GM23248 (cell line): Measurements from ENCODE around the gene FARP1. TPM values are rescaled to one million over a fixed set of nuclear protein-coding genes. Genes with fewer than 3 reads are reported as not detected.

Experiments
- DNase-seq: peaks from one replicate; pipeline ENCODE4 v3.0.0-alpha.2; 2015
- H2AFZ ChIP-seq: fragments of 200-600 bp; sonication (generic); 2 replicates; pipeline ENCODE4 v1.6.1; 2016; ENCODE audit warnings: antibody characterized with exemption
- H3F3A ChIP-seq: fragments of 200-600 bp; sonication (generic); 2 replicates; pipeline ENCODE4 v1.6.1; 2016; ENCODE audit warnings: mild to moderate bottlenecking, antibody characterized with exemption, mixed run types; ENCODE audit not compliant: insufficient read depth
- H3K27ac ChIP-seq: fragments of 200-600 bp; sonication (generic); 2 replicates; pipeline ENCODE4 v1.5.1; 2016; ENCODE audit warnings: mild to moderate bottlenecking
- H3K27me3 ChIP-seq: fragments of 200-600 bp; sonication (generic); replicated peaks from 2 replicates; pipeline ENCODE4 v1.6.1; 2016; ENCODE audit warnings: mild to moderate bottlenecking; ENCODE audit not compliant: insufficient read depth
- H3K36me3 ChIP-seq: fragments of 200-600 bp; sonication (generic); 2 replicates; pipeline ENCODE4 v1.6.1; 2016; ENCODE audit warnings: low read depth, mild to moderate bottlenecking
- H3K4me1 ChIP-seq: fragments of 200-600 bp; sonication (generic); 2 replicates; pipeline ENCODE4 v1.6.1; 2016; ENCODE audit warnings: mild to moderate bottlenecking; ENCODE audit not compliant: insufficient read depth
- H3K4me2 ChIP-seq: fragments of 200-600 bp; sonication (generic); one replicate; pipeline ENCODE4 v1.6.1; 2016; ENCODE audit warnings: mild to moderate bottlenecking; ENCODE audit not compliant: unreplicated experiment
- H3K4me3 ChIP-seq: fragments of 200-600 bp; sonication (generic); 2 replicates; pipeline ENCODE4 v1.5.1; 2016; ENCODE audit warnings: mild to moderate bottlenecking
- H3K79me2 ChIP-seq: fragments of 200-600 bp; sonication (generic); 2 replicates; pipeline ENCODE4 v1.6.1; 2016; ENCODE audit warnings: mild to moderate bottlenecking; ENCODE audit not compliant: insufficient read depth
- H3K9ac ChIP-seq: fragments of 200-600 bp; sonication (generic); 2 replicates; pipeline ENCODE4 v1.6.1; 2016; ENCODE audit warnings: mild to moderate bottlenecking
- H3K9me2 ChIP-seq: fragments of 200-600 bp; sonication (generic); 2 replicates; pipeline ENCODE4 v1.6.1; 2016; ENCODE audit warnings: mixed run types, mild to moderate bottlenecking, moderate library complexity; ENCODE audit not compliant: insufficient read depth
- H3K9me3 ChIP-seq: fragments of 200-600 bp; sonication (generic); one replicate; pipeline ENCODE4 v1.6.1; 2017; ENCODE audit warnings: low read depth
- H4K20me1 ChIP-seq: fragments of 200-600 bp; sonication (generic); 2 replicates; pipeline ENCODE4 v1.6.0; 2016; ENCODE audit not compliant: insufficient read depth
- EZH2 ChIP-seq: fragments of 200-600 bp; sonication (generic); IDR thresholded peaks from 2 replicates; pipeline ENCODE4 v1.6.1; 2018; ENCODE audit warnings: antibody characterized with exemption, mild to moderate bottlenecking; ENCODE audit not compliant: insufficient read depth, poor library complexity, severe bottlenecking
- EZH2phosphoT487 ChIP-seq: fragments of 200-600 bp; sonication (generic); IDR thresholded peaks from 2 replicates; pipeline ENCODE4 v1.6.1; 2018; ENCODE audit warnings: antibody characterized with exemption, moderate library complexity, mild to moderate bottlenecking, low read depth; ENCODE audit not compliant: insufficient read depth
- WGBS, 2 experiments: methylation state at CpG; one replicate each; pipeline ENCODE4 v1.1.6; 2015 to 2017; ENCODE audit warnings: low lambda C conversion rate in 2 of 2, low coverage in 1 of 2; ENCODE audit errors: missing lambda C conversion rate in 2 of 2; 5-methylcytosine and 5-hydroxymethylcytosine counted together
- in situ Hi-C: fragments of 300-500 bp; cut with MboI; formaldehyde crosslinking; loops from 2 replicates; pipeline ENCODE4 v1.15.0; 2020
- polyA plus RNA-seq: library from polyadenylated mRNA; unstranded; fragments of >200 nt; fragmentation: Nextera tagmentation; extraction: Ambion mirVana; gene quantifications from 2 replicates; pipeline ENCODE4 v1.2.1, GENCODE V29; 2016
- total RNA-seq: library from RNA; depleted of rRNA; stranded (reverse); fragments of >200 nt; shearing (Covaris generic); gene quantifications from 2 replicates; pipeline ENCODE4 v1.2.3, GENCODE V29; 2014

The FARP1 gene
- total and polyA plus RNA-seq, 2 experiments from 2014 or later, result 53.7 to 56.6 TPM

DNA sequence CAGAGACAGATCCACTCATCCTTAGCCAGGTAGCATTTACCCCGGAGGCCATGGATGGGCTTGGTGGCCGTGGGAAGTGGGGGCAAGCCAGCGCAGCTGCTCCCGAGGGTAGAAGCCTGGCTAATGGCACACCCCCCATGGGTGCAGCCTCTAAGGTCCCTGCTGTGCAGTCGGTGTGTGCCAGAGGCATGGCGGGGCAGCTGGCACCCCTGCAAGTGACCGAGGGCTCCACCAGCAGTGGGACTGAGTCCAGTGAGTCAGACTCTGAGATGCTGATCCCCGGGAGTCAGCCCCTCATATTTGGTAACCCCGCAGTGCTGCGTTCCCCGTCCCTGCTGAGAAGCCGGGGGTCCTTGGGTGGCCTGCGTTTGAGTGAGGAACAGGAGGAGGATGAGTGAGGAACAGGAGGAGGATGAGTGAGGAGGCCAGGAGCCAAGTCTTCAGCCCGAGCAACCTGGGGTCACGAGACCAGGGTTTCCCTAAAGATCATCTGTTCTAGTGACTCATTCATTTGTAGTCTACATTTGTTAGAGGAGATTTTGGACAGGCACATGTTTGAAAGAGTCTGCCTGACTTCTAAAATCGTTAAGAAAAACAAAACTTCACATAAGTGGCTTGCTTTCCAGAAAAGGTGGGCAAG lies 253.3 kb downstream of the FARP1 start:
- H3K4me2 ChIP-seq, result no peak overlapping the region
- peaks cover 25% of the 10 kb centered on the region for H3K4me1 ChIP-seq
- H3F3A ChIP-seq, result peaks cover 19% of the 10 kb centered on the region; the same call in 1 of the 2 replicates
- H3K9me3 ChIP-seq, result no peaks in the 10 kb centered on the region
- no peak overlapping the region for H2AFZ ChIP-seq
- DNase-seq, result no peak
- no peaks in the 10 kb centered on the region for H3K79me2 ChIP-seq
- no peaks in the 10 kb centered on the region for H3K27me3 ChIP-seq
- WGBS, 2 experiments, result 78 to 79% methylated on average over 14 to 15 of the region's 16 CpGs
- H3K4me3 ChIP-seq, result no peak overlapping the region
- no peaks in the 10 kb centered on the region for H4K20me1 ChIP-seq
- TF ChIP-seq EZH2 (no peak), EZH2phosphoT487 (no peak)
- no peak overlapping the region for H3K27ac ChIP-seq
- peaks cover 8% of the 10 kb centered on the region; the same call in 1 of the 2 replicates for H3K36me3 ChIP-seq
- H3K9me2 ChIP-seq, result no peaks in the 10 kb centered on the region
- H3K9ac ChIP-seq, result no peak overlapping the region
- in situ Hi-C loops, result no loop called here

DNA sequence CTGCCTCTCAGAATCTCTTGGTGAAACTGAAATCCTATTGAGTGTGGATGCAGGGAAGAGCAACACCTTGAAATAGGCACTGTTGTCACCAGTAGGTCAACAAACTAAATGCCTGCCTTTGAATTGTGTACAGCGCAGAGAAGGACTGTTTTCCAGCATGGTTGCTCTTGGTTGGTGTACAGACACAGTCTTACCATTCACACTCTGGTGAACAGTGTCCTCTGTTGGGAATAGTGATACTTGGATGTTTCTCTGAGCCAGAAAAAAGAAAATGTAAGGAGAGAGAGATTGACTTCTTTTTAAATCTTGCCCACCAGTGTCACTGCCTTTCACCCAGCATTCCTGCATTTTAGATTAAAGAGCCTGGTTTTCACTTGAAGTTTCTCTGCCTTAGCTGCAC lies 254.3 kb downstream of the FARP1 start:
- peaks cover 19% of the 10 kb centered on the region; the same call in 1 of the 2 replicates for H3F3A ChIP-seq
- no peak overlapping the region for H3K4me2 ChIP-seq
- no peaks in the 10 kb centered on the region for H4K20me1 ChIP-seq
- no peaks in the 10 kb centered on the region for H3K9me3 ChIP-seq
- no peak overlapping the region for H3K27ac ChIP-seq
- peak; percentile 26 for DNase-seq
- H3K36me3 ChIP-seq, result 0 out of 2 replicates have a peak, but pooled peaks cover 5% of the 10 kb centered on the region
- H3K27me3 ChIP-seq, result no peaks in the 10 kb centered on the region
- H2AFZ ChIP-seq, result no peak overlapping the region
- no peak overlapping the region for H3K9ac ChIP-seq
- no peaks in the 10 kb centered on the region for H3K79me2 ChIP-seq
- H3K9me2 ChIP-seq, result no peaks in the 10 kb centered on the region
- peaks cover 25% of the 10 kb centered on the region for H3K4me1 ChIP-seq
- in situ Hi-C loops, result no loop called here
- no peak overlapping the region for H3K4me3 ChIP-seq
- TF ChIP-seq EZH2 (no peak), EZH2phosphoT487 (no peak)
- WGBS, 2 experiments, result 100% methylated on average over 1 of the region's 1 CpG

DNA sequence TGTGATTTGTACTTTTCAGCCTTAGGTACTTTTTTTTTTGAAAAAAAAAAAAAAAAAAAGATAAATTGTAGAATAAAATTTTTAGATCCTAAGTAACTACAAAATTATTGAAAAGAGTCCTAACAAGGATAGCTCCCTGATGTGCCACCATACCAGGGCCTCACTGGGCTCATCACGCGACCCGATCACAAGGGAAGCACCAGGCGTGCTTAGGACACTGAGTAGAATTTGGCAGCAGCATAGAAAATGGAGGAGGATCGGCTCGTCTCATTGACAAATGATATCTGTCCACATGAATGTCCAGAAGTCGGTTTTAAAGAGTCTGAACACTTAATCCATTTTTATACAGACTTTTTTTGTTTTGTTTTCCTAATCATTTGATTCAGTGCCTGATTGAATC lies 255.0 kb downstream of the FARP1 start:
- Histone ChIP-seq H3K9me3 (no peaks in the 10 kb centered on the region), H3F3A (peaks cover 19% of the 10 kb centered on the region; the same call in 1 of the 2 replicates), H3K27me3 (no peaks in the 10 kb centered on the region), H3K4me3 (no peak overlapping the region), H3K4me1 (peaks cover 25% of the 10 kb centered on the region), H3K36me3 (no peaks in the 10 kb centered on the region), H3K79me2 (no peaks in the 10 kb centered on the region), H4K20me1 (no peaks in the 10 kb centered on the region), H3K27ac (no peak overlapping the region), H2AFZ (no peak overlapping the region), H3K9ac (no peak overlapping the region), H3K4me2 (no peak overlapping the region), H3K9me2 (no peaks in the 10 kb centered on the region)
- in situ Hi-C loops, result no loop called here
- no peak for DNase-seq
- WGBS, 2 experiments, result 64 to 65% methylated on average over 7 of the region's 7 CpGs
- no peak for TF ChIP-seq EZH2
- TF ChIP-seq EZH2phosphoT487, result no peak

DNA sequence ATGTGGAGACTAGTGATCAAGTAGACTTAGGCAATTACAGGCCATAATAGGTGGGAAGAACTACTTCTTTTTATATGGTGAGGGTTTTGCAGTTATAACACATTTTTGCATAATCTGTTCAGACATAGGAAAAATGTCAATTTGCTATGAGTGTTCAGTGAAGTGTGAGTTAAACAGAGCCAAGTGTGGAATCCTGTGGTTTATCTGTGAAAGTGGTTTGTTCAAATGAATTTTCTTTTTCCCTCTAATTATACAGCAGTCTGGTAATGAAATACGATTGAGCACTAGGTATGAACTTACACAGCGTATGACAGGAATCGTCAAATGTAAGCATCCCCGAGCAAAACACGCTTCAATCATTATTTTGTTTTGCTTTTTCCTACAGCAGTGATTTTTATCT lies 255.7 kb downstream of the FARP1 start:
- Histone ChIP-seq H3K4me3 (no peak overlapping the region), H3K9me2 (no peaks in the 10 kb centered on the region), H3K27ac (no peak overlapping the region), H3K4me2 (no peak overlapping the region), H3K9ac (no peak overlapping the region), H4K20me1 (no peaks in the 10 kb centered on the region), H3K4me1 (peaks cover 25% of the 10 kb centered on the region), H2AFZ (no peak overlapping the region), H3K27me3 (no peaks in the 10 kb centered on the region), H3K36me3 (no peaks in the 10 kb centered on the region), H3K9me3 (no peaks in the 10 kb centered on the region), H3F3A (peaks cover 19% of the 10 kb centered on the region; the same call in 1 of the 2 replicates), H3K79me2 (no peaks in the 10 kb centered on the region)
- WGBS, 2 experiments, result 76 to 77% methylated on average over 5 of the region's 5 CpGs
- DNase-seq, result no peak
- TF ChIP-seq EZH2, result no peak
- no peak for TF ChIP-seq EZH2phosphoT487
- in situ Hi-C loops, result no loop called here
